GM12864 (cell line): Measurements from ENCODE around the gene TOM1.

ENCODE experiments used
- DNase-seq: peaks from one replicate; pipeline ENCODE4 v3.0.0-alpha.2; 2011; ENCODE audit warnings: low read depth
- H3K4me3 ChIP-seq: 2 replicates; pipeline ENCODE4 v1.5.1; 2011; ENCODE audit warnings: mild to moderate bottlenecking, low read depth, low read length, control low read depth
- CTCF ChIP-seq: IDR thresholded peaks from 2 replicates; pipeline ENCODE4 v1.5.1; 2011; ENCODE audit warnings: low read depth, mild to moderate bottlenecking, moderate library complexity, low read length, control low read depth, inconsistent platforms; ENCODE audit errors: missing control alignments

Gene TOM1

DNA sequence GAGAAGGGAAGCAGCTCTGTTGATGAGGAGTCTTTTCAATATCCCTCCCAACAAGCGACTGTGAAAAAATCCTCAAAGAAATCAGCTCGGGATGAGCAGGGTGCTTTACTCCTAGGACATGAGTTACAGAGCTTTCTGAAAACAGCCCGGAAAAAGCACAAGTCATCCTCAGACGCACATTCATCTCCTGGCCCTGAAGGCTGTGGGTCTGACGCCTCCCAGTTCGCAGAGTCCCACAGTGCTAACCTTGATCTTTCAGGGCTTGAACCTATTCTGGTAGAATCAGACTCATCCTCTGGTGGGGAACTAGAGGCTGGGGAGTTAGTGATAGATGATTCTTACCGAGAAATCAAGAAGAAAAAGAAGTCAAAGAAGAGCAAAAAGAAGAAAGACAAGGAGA is 34.7 kb upstream of the TOM1 start:
- no peak overlapping the region for H3K4me3 ChIP-seq
- no peak for TF ChIP-seq CTCF
- no peak for DNase-seq

GRCh38 chr22:35266277-35266676 is 33.4 kb upstream of the TOM1 start:
- no peak overlapping the region for H3K4me3 ChIP-seq
- no peak for TF ChIP-seq CTCF
- DNase-seq = no peak

DNA sequence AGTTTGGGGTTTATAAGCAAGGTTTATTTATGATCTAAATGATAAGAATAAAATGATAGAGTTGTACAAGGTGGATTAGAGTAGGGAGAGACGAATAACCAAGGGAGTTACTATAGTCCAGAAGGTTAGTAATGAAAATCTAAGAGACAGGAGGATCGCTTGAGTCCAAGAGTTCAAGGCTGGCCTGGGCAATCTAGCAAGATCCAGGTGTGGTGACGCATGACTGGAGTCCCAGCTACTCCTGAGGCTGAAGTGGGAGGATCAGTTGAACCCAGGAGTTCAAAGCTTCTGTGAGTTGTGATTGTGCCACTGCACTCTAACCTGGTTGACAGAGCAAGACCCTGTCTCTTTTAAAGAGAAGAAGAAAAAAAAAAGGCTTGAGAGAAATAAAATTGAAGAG is 30.1 kb upstream of the TOM1 start:
- no peak for DNase-seq
- H3K4me3 ChIP-seq = no peak overlapping the region
- no peak for TF ChIP-seq CTCF

DNA sequence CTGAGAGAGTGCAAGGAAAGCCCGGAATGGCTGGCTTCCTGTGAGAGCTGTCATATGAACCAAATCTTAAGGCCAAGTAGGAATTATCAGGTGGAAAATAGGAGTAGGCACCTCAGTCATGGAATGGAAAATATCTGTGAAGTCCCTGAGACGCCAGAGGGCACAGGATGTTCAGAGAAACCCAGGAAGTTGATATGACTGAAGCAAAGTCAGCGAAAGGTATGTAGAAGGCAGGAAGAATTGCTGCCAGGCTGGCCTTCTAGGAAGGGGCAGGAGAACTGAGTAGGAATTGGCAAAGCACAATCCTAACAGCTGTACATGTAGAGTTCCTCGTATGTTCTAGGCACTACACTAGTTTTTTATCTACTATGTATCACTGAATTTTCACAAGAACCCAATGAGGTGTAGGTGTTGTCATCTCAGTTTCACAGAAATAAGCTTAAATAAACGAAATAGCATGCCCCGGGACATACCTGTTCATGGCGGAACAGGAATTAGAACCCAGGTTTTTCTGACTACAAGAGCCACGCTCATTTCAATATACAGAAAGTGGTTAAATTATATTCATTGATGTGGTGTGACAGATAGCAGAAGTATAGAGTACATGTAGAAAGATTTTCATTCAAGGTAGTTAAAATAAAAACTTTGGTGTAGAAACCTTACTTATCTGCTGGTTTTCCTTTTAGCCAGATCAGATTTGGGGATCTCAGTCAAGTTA is 25.4 kb upstream of the TOM1 start:
- no peak for TF ChIP-seq CTCF
- no peak overlapping the region for H3K4me3 ChIP-seq
- DNase-seq = no peak

GRCh38 chr22:35275580-35275979 is 24.1 kb upstream of the TOM1 start:
- H3K4me3 ChIP-seq = no peak overlapping the region
- no peak for TF ChIP-seq CTCF
- DNase-seq = no peak

GRCh38 chr22:35276019-35276418 is 23.7 kb upstream of the TOM1 start:
- H3K4me3 ChIP-seq = no peak overlapping the region
- DNase-seq = no peak
- TF ChIP-seq CTCF = no peak

GRCh38 chr22:35288116-35288515 is 11.6 kb upstream of the TOM1 start:
- H3K4me3 ChIP-seq = no peak overlapping the region
- DNase-seq = no peak
- TF ChIP-seq CTCF = no peak
